Measurements from ENCODE around the gene NETO2.

- TF ChIP-seq CTCF (conservative IDR thresholded peaks at IDR 0.05; ENCODE audit: low read depth, low read length) (no peak), EZH2 (IDR thresholded peaks at IDR 0.05; ENCODE audit: low read length, unreplicated experiment) (no peak)
Measured at GRCh38 chr16:47043200-47043599, 100.5 kb downstream of the NETO2 start.
